ENCODE measurements around the gene NFYB.

The NFYB gene

GRCh38 chr12:104108755-104109445, 29.1 kb downstream of the NFYB start:
- Histone ChIP-seq H3K4ac (ENCODE audit: low read depth, low read length) (no peak overlapping the region), H2BK15ac (replicated peaks; ENCODE audit: low read depth) (no peak overlapping the region), H3K27ac (ENCODE audit: low read depth, low read length) (no peak overlapping the region), H4K8ac (ENCODE audit: low read depth, low read length) (no peak overlapping the region), H2AK5ac (ENCODE audit: low read length) (no peak overlapping the region), H3K79me1 (ENCODE audit: low read length) (no peaks in the 10 kb centered on the region), H2BK5ac (ENCODE audit: low read length) (no peak overlapping the region), H2BK120ac (ENCODE audit: low read depth, low read length) (no peak overlapping the region), H3K18ac (ENCODE audit: low read length) (no peak overlapping the region), H3K4me1 (ENCODE audit: control insufficient read depth, low read depth, low read length) (no peaks in the 10 kb centered on the region), H3K4me3 (ENCODE audit: low read length) (no peak overlapping the region), H3K79me2 (ENCODE audit: control insufficient read depth, insufficient read depth, low read length) (no peaks in the 10 kb centered on the region), H4K5ac (ENCODE audit: low read length) (no peak overlapping the region), H3K9ac (ENCODE audit: low read length) (no peak overlapping the region), H3K27me3 (ENCODE audit: insufficient read depth, low read length, poor library complexity) (no peaks in the 10 kb centered on the region), H3K23ac (ENCODE audit: low read length) (no peak overlapping the region), H3K56ac (ENCODE audit: low read length) (no peak overlapping the region), H3K4me2 (ENCODE audit: low read length) (no peak overlapping the region), H3K36me3 (ENCODE audit: control insufficient read depth, insufficient read depth, low read length) (no peaks in the 10 kb centered on the region)
- peak; percentile 83 for DNase-seq
- WGBS (ENCODE audit: extremely low coverage, insufficient coverage, low lambda C conversion rate): no CpG with 5 or more reads among the region's 6 CpGs

- Histone ChIP-seq H3K4me3 (ENCODE audit: low read length) (no peak overlapping the region), H2AK5ac (ENCODE audit: low read length) (no peak overlapping the region), H3K27ac (ENCODE audit: low read depth, low read length) (no peak overlapping the region), H2BK5ac (ENCODE audit: low read length) (no peak overlapping the region), H3K18ac (ENCODE audit: low read length) (no peak overlapping the region), H4K5ac (ENCODE audit: low read length) (no peak overlapping the region), H3K4ac (ENCODE audit: low read depth, low read length) (no peak overlapping the region), H3K23ac (ENCODE audit: low read length) (no peak overlapping the region), H3K79me1 (ENCODE audit: low read length) (no peaks in the 10 kb centered on the region), H3K4me1 (ENCODE audit: control insufficient read depth, low read depth, low read length) (no peaks in the 10 kb centered on the region), H3K4me2 (ENCODE audit: low read length) (no peak overlapping the region), H2BK15ac (replicated peaks; ENCODE audit: low read depth) (no peak overlapping the region), H3K27me3 (ENCODE audit: insufficient read depth, low read length, poor library complexity) (no peaks in the 10 kb centered on the region), H4K8ac (ENCODE audit: low read depth, low read length) (no peak overlapping the region), H2BK120ac (ENCODE audit: low read depth, low read length) (no peak overlapping the region), H3K36me3 (ENCODE audit: control insufficient read depth, insufficient read depth, low read length) (no peaks in the 10 kb centered on the region), H3K79me2 (ENCODE audit: control insufficient read depth, insufficient read depth, low read length) (no peaks in the 10 kb centered on the region), H3K56ac (ENCODE audit: low read length) (no peak overlapping the region), H3K9ac (ENCODE audit: low read length) (no peak overlapping the region)
- DNase-seq: no peak
- no CpG with 5 or more reads among the region's 2 CpGs for WGBS (ENCODE audit: extremely low coverage, insufficient coverage, low lambda C conversion rate)
These were observed 31.0 kb downstream of the NFYB start for GRCh38 chr12:104106965-104107364.

- H3K4me1 ChIP-seq (ENCODE audit: control insufficient read depth, low read depth, low read length): no peaks in the 10 kb centered on the region
- no peaks in the 10 kb centered on the region for H3K27me3 ChIP-seq (ENCODE audit: insufficient read depth, low read length, poor library complexity)
- no peak overlapping the region for H3K4ac ChIP-seq (ENCODE audit: low read depth, low read length)
- H3K27ac ChIP-seq (ENCODE audit: low read depth, low read length): no peak overlapping the region
- H2BK120ac ChIP-seq (ENCODE audit: low read depth, low read length): no peak overlapping the region
- H3K36me3 ChIP-seq (ENCODE audit: control insufficient read depth, insufficient read depth, low read length): no peaks in the 10 kb centered on the region
- no peak overlapping the region for H3K4me3 ChIP-seq (ENCODE audit: low read length)
- H3K23ac ChIP-seq (ENCODE audit: low read length): no peak overlapping the region
- H3K56ac ChIP-seq (ENCODE audit: low read length): no peak overlapping the region
- DNase-seq: no peak
- H3K79me1 ChIP-seq (ENCODE audit: low read length): no peaks in the 10 kb centered on the region
- H4K5ac ChIP-seq (ENCODE audit: low read length): no peak overlapping the region
- H2BK5ac ChIP-seq (ENCODE audit: low read length): no peak overlapping the region
- no peak overlapping the region for H3K18ac ChIP-seq (ENCODE audit: low read length)
- H2BK15ac ChIP-seq (replicated peaks; ENCODE audit: low read depth): no peak overlapping the region
- no peak overlapping the region for H4K8ac ChIP-seq (ENCODE audit: low read depth, low read length)
- no peak overlapping the region for H2AK5ac ChIP-seq (ENCODE audit: low read length)
- no peaks in the 10 kb centered on the region for H3K79me2 ChIP-seq (ENCODE audit: control insufficient read depth, insufficient read depth, low read length)
- no peak overlapping the region for H3K4me2 ChIP-seq (ENCODE audit: low read length)
- H3K9ac ChIP-seq (ENCODE audit: low read length): no peak overlapping the region
These were observed 32.5 kb downstream of the NFYB start for GRCh38 chr12:104105461-104105860.

GRCh38 chr12:104097954-104098353, 40.1 kb downstream of the NFYB start:
- H3K4ac ChIP-seq (ENCODE audit: low read depth, low read length): no peak overlapping the region
- no peak overlapping the region for H4K8ac ChIP-seq (ENCODE audit: low read depth, low read length)
- no peak overlapping the region for H2AK5ac ChIP-seq (ENCODE audit: low read length)
- no peak overlapping the region for H2BK120ac ChIP-seq (ENCODE audit: low read depth, low read length)
- H3K27ac ChIP-seq (ENCODE audit: low read depth, low read length): no peak overlapping the region
- no peak overlapping the region for H3K56ac ChIP-seq (ENCODE audit: low read length)
- H3K23ac ChIP-seq (ENCODE audit: low read length): no peak overlapping the region
- H2BK5ac ChIP-seq (ENCODE audit: low read length): no peak overlapping the region
- no peaks in the 10 kb centered on the region for H3K27me3 ChIP-seq (ENCODE audit: insufficient read depth, low read length, poor library complexity)
- no peaks in the 10 kb centered on the region for H3K4me1 ChIP-seq (ENCODE audit: control insufficient read depth, low read depth, low read length)
- no peaks in the 10 kb centered on the region for H3K79me1 ChIP-seq (ENCODE audit: low read length)
- WGBS (ENCODE audit: extremely low coverage, insufficient coverage, low lambda C conversion rate): no CpG with 5 or more reads among the region's 2 CpGs
- no peak overlapping the region for H3K18ac ChIP-seq (ENCODE audit: low read length)
- DNase-seq: no peak
- no peaks in the 10 kb centered on the region for H3K36me3 ChIP-seq (ENCODE audit: control insufficient read depth, insufficient read depth, low read length)
- H2BK15ac ChIP-seq (replicated peaks; ENCODE audit: low read depth): no peak overlapping the region
- no peak overlapping the region for H3K4me2 ChIP-seq (ENCODE audit: low read length)
- H3K9ac ChIP-seq (ENCODE audit: low read length): no peak overlapping the region
- H3K79me2 ChIP-seq (ENCODE audit: control insufficient read depth, insufficient read depth, low read length): no peaks in the 10 kb centered on the region
- no peak overlapping the region for H3K4me3 ChIP-seq (ENCODE audit: low read length)
- H4K5ac ChIP-seq (ENCODE audit: low read length): no peak overlapping the region

GRCh38 chr12:104095289-104095688, 42.7 kb downstream of the NFYB start:
- Histone ChIP-seq H3K4me3 (ENCODE audit: low read length) (no peak overlapping the region), H3K4me2 (ENCODE audit: low read length) (no peak overlapping the region), H3K18ac (ENCODE audit: low read length) (no peak overlapping the region), H4K8ac (ENCODE audit: low read depth, low read length) (no peak overlapping the region), H2BK15ac (replicated peaks; ENCODE audit: low read depth) (no peak overlapping the region), H4K5ac (ENCODE audit: low read length) (no peak overlapping the region), H2AK5ac (ENCODE audit: low read length) (no peak overlapping the region), H3K4me1 (ENCODE audit: control insufficient read depth, low read depth, low read length) (no peaks in the 10 kb centered on the region), H3K23ac (ENCODE audit: low read length) (no peak overlapping the region), H2BK5ac (ENCODE audit: low read length) (no peak overlapping the region), H2BK120ac (ENCODE audit: low read depth, low read length) (no peak overlapping the region), H3K27ac (ENCODE audit: low read depth, low read length) (no peak overlapping the region), H3K79me2 (ENCODE audit: control insufficient read depth, insufficient read depth, low read length) (no peaks in the 10 kb centered on the region), H3K36me3 (ENCODE audit: control insufficient read depth, insufficient read depth, low read length) (no peaks in the 10 kb centered on the region), H3K56ac (ENCODE audit: low read length) (no peak overlapping the region), H3K4ac (ENCODE audit: low read depth, low read length) (no peak overlapping the region), H3K79me1 (ENCODE audit: low read length) (no peaks in the 10 kb centered on the region), H3K9ac (ENCODE audit: low read length) (no peak overlapping the region), H3K27me3 (ENCODE audit: insufficient read depth, low read length, poor library complexity) (no peaks in the 10 kb centered on the region)
- DNase-seq: no peak
- WGBS (ENCODE audit: extremely low coverage, insufficient coverage, low lambda C conversion rate): no CpG with 5 or more reads among the region's 1 CpG

GRCh38 chr12:104094284-104094683, 43.7 kb downstream of the NFYB start:
- H2BK15ac ChIP-seq (replicated peaks; ENCODE audit: low read depth): no peak overlapping the region
- no peak overlapping the region for H4K8ac ChIP-seq (ENCODE audit: low read depth, low read length)
- no peak overlapping the region for H2BK120ac ChIP-seq (ENCODE audit: low read depth, low read length)
- WGBS (ENCODE audit: extremely low coverage, insufficient coverage, low lambda C conversion rate): no CpG with 5 or more reads among the region's 3 CpGs
- no peaks in the 10 kb centered on the region for H3K79me2 ChIP-seq (ENCODE audit: control insufficient read depth, insufficient read depth, low read length)
- no peak overlapping the region for H3K4me3 ChIP-seq (ENCODE audit: low read length)
- no peaks in the 10 kb centered on the region for H3K4me1 ChIP-seq (ENCODE audit: control insufficient read depth, low read depth, low read length)
- H3K23ac ChIP-seq (ENCODE audit: low read length): no peak overlapping the region
- H2AK5ac ChIP-seq (ENCODE audit: low read length): no peak overlapping the region
- H3K27ac ChIP-seq (ENCODE audit: low read depth, low read length): no peak overlapping the region
- H3K56ac ChIP-seq (ENCODE audit: low read length): no peak overlapping the region
- no peak for DNase-seq
- H3K27me3 ChIP-seq (ENCODE audit: insufficient read depth, low read length, poor library complexity): no peaks in the 10 kb centered on the region
- H4K5ac ChIP-seq (ENCODE audit: low read length): no peak overlapping the region
- no peak overlapping the region for H3K4me2 ChIP-seq (ENCODE audit: low read length)
- no peaks in the 10 kb centered on the region for H3K79me1 ChIP-seq (ENCODE audit: low read length)
- H3K18ac ChIP-seq (ENCODE audit: low read length): no peak overlapping the region
- no peaks in the 10 kb centered on the region for H3K36me3 ChIP-seq (ENCODE audit: control insufficient read depth, insufficient read depth, low read length)
- H2BK5ac ChIP-seq (ENCODE audit: low read length): no peak overlapping the region
- no peak overlapping the region for H3K4ac ChIP-seq (ENCODE audit: low read depth, low read length)
- H3K9ac ChIP-seq (ENCODE audit: low read length): no peak overlapping the region
